ENCODE data around the gene DLK1. TPM values are rescaled to one million over a fixed set of nuclear protein-coding genes. Genes with fewer than 3 reads are reported as not detected.

Gene DLK1
- total and polyA plus RNA-seq, 11 donors, result 1.4 to 52.4 (median 9.3) TPM

- intact Hi-C loops (cut with DNase I), result no loop called here
- H3K36me3 ChIP-seq, result no peaks in the 10 kb centered on the region
- TF ChIP-seq CTCF (IDR thresholded peaks at IDR 0.05), result no peak
- no peak for TF ChIP-seq POLR2A (IDR thresholded peaks at IDR 0.05)
- peaks cover 0 to 1% (median 0%) of the 10 kb centered on the region in 12 donors for H3K4me1 ChIP-seq
- no peaks in the 10 kb centered on the region for H3K9me3 ChIP-seq
- no peak for ATAC-seq
- WGBS, 4 donors, result 78 to 81% (median 80%) methylated on average over 30 to 34 of the region's 34 CpGs
- no peak overlapping the region for H3K27ac ChIP-seq
- no peak overlapping the region for H3K4me3 ChIP-seq
- DNase-seq, result peak in 2 of 5 donors; percentile 15 to 20
- peaks cover 15 to 67% (median 28%) of the 10 kb centered on the region in 9 donors for H3K27me3 ChIP-seq
Observed at GRCh38 chr14:100731846-100732765, 5.4 kb downstream of the DLK1 start.

- no peak overlapping the region for H3K27ac ChIP-seq
- H3K9me3 ChIP-seq, result no peaks in the 10 kb centered on the region
- peak in 2 of 5 donors; percentile 2 to 22 for DNase-seq
- H3K4me3 ChIP-seq, result no peak overlapping the region
- TF ChIP-seq POLR2A (IDR thresholded peaks at IDR 0.05), result no peak
- no peak for TF ChIP-seq CTCF (IDR thresholded peaks at IDR 0.05)
- 65 to 67% (median 65%) methylated on average over 7 of the region's 7 CpGs for WGBS, 4 donors
- no peaks in the 10 kb centered on the region for H3K36me3 ChIP-seq
- no peaks in the 10 kb centered on the region for H3K4me1 ChIP-seq
- ATAC-seq, result no peak
- peaks cover 10 to 60% (median 22%) of the 10 kb centered on the region in 9 donors for H3K27me3 ChIP-seq
- intact Hi-C loops (cut with DNase I), result no loop called here
Observed at GRCh38 chr14:100732766-100733100, 6.0 kb downstream of the DLK1 start.

- Histone ChIP-seq H3K27ac (no peak overlapping the region), H3K27me3 (peaks cover 5 to 55% (median 17%) of the 10 kb centered on the region in 9 donors), H3K4me3 (no peak overlapping the region), H3K4me1 (no peaks in the 10 kb centered on the region), H3K36me3 (no peaks in the 10 kb centered on the region), H3K9me3 (no peaks in the 10 kb centered on the region)
- intact Hi-C loops (cut with DNase I), result no loop called here
- 78 to 84% (median 81%) methylated on average over 19 of the region's 19 CpGs for WGBS, 4 donors
- ATAC-seq (no peak), DNase-seq (peak in 2 of 5 donors; percentile 2 to 9)
- TF ChIP-seq CTCF (IDR thresholded peaks at IDR 0.05), result no peak
- TF ChIP-seq POLR2A (IDR thresholded peaks at IDR 0.05), result no peak
Observed at GRCh38 chr14:100733152-100733850, 6.6 kb downstream of the DLK1 start.

Measured in heart left ventricle (tissue), 16 donors.